ENCODE measurements around the gene RNF14. TPM values are rescaled to one million over a fixed set of nuclear protein-coding genes. Genes with fewer than 3 reads are reported as not detected.

The RNF14 gene
- polyA plus RNA-seq, 10 donors, result 36.6 to 51.9 (median 41.0) TPM

DNA sequence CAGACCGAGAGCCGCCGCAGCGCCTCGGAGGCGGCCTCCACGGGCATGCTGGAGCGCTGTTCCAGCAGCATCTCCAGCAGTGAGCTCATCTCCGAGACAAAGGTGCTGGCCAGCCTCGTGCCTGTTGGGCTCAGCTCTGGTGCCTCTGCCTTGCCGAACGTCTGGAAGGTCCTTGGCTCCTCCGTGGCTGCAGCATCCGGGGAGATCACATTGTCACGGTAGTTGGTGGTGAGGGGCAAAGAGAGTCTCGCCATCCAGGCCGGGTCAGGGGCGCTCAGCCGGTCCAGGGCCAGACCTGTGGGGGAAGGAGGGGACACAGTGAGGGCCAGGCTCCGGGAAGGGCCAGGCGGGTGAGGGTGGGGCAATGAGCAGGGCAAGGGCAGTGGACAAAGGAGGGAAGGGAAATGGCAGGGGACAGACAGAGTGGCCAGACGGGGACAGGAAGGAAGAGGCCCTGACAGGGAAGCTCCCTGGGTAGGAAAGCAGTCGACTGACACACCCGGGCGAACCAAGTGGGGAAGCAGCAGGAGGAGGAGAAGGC lies 23.3 kb upstream of the RNF14 start:
- peak in 2 of 3 donors; percentile 37 to 63 for DNase-seq

DNA sequence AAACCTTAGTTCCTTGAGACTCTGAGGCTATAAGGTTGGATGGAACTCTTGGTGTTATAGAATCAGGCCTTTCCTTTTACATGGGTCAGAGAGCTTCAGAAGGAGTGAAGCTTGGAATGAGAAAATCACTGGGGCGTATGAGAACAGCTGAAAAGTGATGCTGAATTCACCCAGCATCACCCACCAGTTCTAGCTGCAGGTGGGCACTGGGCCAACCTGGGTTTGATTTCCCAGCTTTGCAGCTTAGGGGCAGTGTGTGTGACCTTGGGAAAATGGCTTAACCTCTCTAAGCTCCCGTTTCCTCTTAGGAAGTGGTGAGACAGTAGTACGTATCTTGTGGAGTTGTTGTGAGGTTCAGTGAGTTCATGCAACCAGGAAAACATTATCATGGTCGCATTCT lies 21.6 kb upstream of the RNF14 start:
- no peak for DNase-seq

DNA sequence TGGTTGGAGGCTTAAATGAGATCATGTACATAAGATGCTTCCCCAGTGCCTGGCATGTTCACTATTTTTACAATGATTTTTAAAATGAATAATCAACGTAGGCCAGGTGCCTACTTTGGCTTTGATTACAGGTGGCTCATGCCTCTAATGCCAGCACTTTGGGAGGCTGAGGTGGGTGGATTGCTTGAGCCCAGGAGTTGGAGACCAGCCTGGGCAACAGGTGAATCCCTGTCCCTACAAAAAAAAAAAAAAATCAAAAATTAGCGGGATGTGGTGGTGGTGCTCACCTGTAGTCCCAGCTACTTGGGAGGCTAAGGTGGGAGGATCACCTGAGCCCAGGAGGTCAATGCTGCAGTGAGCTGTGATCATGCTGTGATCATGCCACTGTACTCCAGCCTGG lies 20.1 kb upstream of the RNF14 start:
- no peak for DNase-seq

DNA sequence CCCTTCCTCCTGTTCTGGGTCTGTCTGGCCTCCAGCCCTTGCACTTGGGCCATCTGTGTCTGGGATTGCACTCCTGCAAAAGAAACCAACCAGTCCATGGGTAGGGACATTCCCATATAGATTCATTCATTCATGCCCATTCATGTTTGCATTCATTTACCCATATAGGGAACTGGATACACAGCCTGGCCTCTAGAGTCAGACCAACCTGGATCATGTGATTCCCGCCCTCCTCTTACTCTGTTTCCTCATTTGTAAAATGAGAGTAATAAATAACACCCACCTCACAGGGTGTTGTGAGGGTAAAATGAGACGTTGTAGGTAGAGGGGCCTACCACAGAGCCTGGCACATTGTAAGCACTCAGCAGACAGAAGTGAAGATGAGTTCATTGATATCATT lies 19.4 kb upstream of the RNF14 start:
- no peak for DNase-seq

DNA sequence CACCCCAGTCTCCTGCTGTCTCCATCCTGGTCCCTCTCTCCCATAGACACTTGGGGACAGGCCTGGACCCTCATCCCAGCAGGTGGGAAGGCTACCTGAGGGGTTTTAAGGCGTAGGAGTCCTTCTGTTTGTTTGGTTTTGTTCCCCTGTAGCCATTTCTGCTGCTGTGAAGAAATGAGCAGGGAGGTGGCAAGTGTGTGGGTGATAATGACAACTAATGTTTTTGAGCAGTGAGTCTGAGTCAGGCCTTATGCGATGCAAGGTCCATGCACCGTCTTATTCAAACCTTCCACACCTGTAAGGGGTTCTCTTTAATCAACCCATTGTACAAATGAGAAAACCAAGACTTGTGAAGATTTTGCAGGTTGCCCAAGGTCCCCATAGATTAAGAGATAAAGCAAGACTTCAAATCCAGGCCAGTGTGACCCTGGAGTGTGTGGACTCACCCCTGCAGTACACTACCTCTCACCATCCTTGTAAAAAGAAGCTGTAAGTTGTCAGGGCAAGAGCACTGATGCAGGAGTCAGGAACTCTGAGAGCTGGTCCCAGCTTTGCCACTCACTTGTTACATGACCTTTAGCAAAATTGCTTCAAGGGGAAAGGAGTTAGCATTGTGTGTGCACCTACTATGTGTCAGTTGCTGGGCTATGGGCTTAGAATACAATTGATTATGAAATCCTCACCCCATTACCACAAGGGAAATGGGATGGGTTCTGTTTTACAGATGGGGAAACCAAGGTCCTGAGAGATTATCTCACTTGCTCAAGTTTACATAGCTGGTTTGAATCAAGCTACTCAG lies 18.5 kb upstream of the RNF14 start:
- DNase-seq, result no peak

DNA sequence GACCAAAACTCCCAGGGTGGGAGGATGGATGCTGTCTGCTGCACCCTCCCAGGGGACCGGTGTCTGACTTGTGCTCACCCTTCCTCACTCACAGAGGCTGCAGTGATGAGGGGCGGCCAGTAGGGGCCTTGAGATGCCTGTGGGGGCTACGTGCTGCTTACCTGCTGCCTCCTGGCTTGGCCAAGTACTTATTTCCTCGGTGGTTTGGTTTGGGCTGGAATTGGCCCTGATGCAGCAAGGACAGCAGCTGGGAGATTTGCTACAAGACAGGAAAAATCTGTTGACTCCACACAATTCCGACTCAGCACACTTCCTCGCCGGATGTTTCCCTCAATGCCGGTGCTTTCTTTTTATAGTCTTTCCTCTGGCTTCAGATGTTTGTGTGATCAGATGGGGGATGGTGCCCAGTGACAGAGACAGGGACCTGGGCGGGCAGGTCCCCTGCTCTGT lies 17.5 kb upstream of the RNF14 start:
- DNase-seq, result peak in 1 of 3 donors; percentile 65

DNA sequence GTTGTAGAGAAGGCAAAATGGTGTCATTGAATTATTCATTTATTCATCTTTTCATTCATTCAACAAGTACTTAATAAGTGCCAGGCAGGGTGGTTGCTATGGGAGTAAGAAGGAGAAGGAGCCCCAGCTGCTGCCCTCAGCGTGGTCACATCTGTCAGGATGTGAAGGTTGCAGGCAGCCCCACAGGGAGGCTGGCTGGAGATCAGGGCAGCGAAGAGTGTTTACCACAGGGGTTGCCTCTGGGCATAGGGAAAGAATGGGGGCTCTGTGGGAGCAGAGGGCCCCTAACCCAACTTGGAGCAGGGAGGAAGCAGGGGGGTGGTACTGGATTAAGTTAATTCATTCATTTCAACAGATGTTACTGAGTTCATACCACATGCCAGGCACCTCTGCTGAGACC lies 16.9 kb upstream of the RNF14 start:
- DNase-seq, result no peak

DNA sequence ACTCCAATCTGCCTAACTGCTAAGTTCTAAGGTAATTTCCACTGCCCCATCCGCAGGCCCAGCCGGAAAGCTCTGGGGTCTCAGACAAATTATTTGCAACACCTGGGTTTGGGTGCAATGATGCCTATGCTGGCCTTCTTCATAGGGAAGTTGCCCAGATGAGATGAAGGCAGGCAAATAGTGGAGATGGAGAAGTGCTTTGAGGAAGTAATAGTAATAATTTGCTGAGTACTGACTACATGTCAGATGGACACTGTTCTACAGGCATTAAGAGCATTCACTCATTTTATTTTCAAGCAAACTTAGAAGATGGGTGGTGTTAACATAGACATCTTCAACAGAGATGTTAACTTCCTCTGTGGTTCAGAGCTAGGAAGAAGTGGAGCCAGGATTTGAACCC lies 14.7 kb upstream of the RNF14 start:
- no peak for DNase-seq

DNA sequence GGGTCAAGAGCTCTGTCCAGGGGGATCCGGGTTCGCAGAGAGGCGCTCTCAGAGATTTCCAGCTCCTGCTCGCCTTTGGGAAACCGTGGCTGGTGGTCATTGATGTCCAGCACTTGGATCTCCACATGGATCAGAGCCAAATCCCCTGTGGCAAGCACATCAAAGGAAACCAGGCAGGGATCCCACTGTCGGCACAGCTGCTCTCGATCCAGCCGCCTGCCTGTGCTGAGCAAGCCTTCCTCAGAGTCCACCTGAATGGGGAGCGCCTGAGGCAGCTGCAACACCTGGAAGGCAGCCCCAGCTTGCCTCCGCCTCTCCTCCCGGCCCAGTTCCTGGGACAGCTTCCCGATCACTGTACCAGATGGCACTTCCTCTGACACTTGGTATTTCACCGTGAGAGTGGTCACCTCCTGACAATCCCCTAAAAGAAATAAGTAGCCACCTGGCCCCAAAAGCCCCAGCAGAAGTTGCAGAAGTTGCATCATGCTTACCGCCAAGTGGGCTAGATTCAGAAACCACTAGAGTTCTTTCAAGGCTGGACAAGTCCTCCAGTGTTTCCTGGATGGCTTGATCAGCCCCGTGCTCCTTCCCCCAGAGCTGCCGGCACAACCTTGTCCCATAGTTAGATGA lies 11.4 kb upstream of the RNF14 start:
- no peak for DNase-seq

DNA sequence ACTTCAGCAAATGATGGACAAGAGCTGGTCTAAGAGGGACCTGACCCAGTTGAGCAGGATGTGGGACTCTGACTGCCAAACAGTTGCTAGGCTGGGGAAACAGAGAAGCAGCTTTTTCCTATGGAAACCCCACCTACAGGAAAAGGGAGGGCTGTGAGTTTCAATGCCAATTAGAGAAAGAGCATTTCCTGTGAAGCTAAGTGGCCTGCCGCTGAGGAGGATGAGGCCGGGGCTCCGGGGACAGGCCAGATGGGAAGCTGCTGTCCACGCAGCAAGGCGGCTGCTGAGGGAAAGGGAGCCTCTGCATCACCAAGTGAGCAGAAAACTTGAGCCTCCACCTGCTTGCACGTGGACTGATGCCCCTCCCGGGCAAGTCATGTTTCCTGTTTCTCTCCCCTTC lies 10.8 kb upstream of the RNF14 start, which contains the start of gene PCDH12:
TSS of gene PCDH12 (minus strand) at position 90 of the 400 bp plus-strand sequence. CDS start 351 bp downstream, outside the sequence.
- peak; percentile 51 to 92 (median 85) for DNase-seq

DNA sequence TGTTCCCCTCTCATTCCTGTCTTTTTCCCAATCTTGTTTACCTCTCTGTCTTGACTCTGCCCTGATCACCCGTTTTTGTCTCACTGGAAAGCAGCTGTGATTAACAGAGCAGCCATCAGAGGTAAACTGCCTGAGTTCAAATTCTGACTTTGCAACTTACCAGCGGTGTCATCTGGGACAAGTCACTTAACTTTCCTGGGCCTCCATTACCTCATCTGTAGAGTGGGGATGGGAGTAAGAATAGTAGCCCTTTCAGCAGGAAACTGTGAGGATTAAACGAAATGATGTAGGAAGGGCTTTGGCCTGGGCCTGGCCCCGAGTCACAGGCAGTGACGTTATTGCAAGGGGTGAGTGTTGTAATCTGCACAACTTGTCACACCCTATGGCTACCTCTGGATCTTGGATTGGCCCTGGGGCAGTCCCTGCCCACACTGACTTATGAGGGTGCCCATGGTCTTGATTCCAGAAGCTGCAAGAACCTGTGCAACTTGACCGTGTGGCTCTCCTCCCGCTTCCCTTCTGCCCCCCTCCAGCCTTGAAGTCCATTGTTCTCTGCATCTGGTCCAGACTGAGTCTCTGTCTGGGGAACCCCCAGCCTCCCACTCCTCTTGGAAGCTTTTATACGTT lies 10.2 kb upstream of the RNF14 start:
- peak in 1 of 3 donors; percentile 54 for DNase-seq

DNA sequence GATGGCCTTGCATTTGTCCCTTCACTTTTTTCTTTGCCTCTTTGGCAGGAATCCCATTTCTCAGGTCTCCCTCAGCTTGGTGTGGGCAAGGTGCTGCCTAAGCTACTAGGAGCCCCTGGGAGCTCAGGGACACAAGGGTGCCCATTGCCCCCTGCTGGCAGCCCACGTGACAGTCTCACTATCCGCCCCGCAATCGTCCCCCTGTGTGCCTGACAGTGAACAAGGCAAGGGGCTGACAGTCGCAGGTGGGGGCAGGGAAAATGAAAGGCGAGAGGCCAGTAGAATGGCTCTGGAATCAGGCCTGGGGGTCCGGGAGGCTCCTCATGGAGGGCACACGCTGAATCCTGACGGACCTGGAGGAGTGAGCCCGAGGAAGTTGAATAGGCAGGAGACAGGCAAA lies 8.9 kb upstream of the RNF14 start:
- no peak for DNase-seq

DNA sequence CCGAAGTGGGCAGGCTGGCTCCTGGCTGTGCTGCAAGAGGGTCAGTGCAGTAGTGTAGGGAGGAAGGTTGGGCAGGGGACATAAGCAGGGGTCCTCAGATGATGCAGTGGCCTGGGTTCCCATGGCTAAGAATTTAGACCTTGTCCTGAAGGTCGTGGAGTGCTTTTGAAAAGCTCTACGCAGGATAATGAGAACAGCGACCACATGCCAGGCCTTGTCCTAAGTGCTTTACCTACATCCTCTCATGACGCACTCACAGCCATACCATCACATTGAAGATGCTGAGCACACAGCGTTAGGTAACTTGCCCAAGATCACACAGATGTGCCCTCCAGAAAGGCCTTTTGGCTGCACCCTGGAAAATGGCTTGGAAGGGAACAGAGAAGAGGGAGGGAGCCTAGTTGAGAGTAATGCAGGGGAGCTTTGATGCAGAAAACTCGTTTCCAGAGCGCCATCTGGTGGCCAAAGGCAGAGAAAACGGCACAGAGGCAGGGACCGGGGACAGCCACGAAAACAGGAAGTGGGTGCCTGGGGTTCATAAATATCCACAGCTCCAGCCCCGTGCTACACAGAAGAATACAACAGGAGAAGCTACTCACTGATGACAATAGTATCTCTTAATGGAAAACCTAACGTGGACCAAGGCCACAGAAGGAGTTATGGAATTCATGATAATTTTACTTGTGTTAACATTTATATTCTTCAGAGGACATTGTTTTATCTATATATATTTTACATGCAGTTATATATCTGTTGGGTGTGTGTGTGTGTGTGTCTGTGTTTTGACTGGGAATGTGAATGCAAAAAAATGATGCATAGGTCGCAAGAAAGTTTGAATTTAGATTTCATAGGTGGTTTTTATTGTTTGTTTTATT lies 8.2 kb upstream of the RNF14 start:
- DNase-seq, result peak; percentile 88 to 96 (median 94)

DNA sequence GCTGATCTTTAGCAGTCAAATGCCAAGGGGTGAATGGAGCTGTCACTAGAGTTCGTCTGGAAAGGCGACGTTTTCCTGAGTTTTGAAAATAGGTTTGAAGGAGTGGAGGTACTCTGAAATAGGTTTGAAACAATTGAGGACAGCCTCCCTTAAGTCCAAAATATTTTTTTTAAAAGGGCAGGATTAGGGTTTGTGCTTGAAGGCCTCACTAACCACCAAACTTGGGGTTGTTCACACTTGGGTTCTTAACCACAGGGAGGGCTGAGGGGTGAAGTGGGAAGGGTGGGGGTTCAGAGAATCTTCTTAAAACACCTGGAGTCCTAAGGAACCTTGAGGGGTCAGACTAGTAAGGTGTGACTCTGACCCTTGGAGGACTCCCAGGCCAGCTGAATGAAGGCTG lies 7.4 kb upstream of the RNF14 start:
- no peak for DNase-seq

DNA sequence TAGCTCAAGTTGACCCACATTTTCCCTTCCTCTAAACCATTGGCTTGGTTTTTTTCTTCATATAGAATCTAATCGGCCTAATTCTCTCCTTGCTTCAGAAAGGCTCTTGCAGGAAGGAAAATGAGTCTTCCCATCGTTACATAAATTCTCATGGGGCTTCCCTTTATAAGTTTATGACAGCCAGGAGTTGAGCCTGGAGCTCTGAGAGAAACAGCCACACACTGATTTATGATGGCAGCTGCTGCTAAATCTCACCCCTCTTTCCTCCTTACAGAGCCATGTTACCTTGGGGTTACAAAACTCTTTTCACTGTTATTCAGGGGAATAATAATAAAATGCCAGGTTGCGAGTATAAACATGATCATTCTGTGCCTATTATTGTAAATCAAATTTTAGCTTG lies 5.2 kb upstream of the RNF14 start:
- no peak for DNase-seq

DNA sequence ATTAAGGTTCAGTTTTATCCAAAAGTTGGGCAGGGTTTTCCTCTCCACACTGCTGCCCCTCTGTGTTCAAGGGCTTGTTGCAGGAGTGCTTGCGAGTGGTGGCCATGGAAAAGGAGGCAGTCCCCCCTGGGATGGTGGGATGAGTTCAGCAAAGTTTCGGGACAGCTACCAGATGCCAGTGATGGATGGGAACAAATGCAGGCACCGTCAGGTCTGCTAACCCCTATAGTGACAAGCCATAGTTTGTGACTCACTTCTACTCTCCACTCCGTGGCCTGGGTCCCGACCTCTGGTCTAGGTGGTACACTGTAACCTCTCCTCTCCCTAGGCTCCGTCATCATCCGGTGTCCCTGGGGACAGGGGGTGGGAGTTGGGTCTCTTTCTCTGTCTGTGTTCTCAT lies 3.8 kb upstream of the RNF14 start:
- no peak for DNase-seq

DNA sequence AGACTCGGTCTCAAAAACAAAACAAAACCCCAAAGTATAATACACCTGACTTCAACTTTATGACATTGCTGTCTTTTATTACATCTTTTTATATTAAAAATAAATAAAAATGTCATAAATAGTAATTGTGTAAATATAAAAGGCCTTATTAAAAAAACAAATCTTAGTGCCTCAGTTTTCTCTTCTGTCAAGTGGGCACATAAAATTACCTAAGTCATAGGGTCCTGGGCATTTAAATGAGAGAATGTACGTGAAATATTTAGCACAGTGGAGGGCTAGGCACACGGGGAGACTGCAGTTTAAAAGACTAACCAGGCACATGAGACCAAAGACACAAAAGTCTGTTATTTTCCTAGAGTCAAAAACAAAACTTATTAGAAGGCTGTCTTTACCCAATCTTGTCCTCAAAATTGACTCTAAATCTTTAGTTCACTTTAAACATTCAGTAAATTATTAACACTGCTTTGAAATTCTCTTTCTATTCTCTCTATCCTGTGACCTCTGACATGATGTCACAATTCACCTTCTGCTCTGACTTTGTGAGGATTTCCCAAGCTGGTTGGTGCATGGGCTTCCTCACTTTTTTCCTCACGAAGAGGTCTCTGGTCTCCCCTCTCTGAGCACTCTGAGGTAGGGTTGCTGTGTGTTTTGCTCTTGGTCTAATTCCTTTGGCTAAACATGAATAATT lies 2.5 kb upstream of the RNF14 start:
- DNase-seq, result no peak

DNA sequence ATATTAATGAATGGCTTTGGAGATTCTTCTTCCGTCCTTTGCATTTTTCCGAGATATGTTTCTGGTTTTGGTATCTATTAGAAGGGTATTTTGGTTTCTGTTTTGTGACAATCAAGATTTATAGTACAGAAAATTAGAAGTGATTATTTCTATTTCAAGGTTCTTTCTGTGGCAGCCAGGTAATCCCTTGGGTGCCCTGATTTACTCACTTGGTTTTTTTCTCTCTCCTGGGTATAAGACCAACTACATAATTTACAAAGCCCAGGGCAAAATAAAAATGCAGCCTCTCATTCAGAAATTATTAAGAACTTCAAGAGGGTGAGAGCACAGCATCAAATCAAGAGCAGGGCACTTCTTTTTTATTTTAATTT lies 2.0 kb upstream of the RNF14 start:
- no peak for DNase-seq

DNA sequence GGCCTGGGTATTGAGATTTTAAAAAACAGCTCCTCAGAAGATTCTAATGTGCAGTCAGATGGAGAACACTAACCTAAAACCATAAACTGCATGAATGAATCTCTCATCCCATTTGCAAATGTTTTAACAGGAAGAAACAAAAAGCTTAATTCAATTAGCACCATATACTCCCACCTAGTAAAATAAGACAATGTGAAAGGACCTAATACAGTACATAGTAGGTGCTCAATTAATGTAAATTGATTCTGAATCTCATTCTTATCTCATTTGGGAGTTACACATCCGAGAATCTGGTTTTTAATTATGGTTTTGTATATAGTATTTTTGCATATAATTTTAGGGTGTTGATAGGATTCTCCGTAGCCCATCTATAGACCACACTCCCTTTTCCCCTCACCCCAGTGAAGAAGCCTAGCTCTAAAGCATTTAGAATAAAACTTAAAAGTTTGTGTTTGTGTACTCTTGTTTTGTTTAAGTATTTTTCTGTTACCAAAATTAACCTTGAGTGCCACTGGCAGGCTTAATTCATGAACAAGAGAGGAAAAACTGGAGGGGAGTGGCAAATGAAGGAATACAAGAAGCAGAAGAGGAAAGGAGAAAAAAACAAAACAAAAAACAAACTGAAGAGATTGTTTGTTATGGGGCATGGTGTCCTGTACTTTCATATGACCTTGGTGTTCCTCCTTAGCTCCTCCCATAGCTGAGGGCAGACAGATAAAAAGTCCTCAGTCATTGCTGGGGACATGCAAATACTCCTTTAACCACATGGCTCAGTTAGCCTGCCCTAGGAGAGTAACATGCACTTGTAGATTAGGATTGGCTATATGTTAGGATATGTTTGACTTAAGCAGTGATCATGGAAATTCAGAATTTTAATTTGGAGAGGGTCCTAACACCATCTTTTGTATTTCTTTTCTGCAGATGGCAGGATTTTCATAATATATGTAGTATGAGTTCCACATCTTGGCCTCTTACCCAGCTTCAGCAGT lies 1.2 kb downstream of the RNF14 start:
- no peak for DNase-seq

Measured in muscle of back (tissue), 11 donors.